ENCODE measurements around the gene ANKRD24.
"Not testable (repeated sequence)": the region's sequence is repeated elsewhere in the genome, so short reads cannot be mapped to it uniquely, and the experiment has no call there.

The ANKRD24 gene

GRCh38 chr19:4233282-4233853, 50.9 kb downstream of the ANKRD24 start:
- no peak for DNase-seq

DNA sequence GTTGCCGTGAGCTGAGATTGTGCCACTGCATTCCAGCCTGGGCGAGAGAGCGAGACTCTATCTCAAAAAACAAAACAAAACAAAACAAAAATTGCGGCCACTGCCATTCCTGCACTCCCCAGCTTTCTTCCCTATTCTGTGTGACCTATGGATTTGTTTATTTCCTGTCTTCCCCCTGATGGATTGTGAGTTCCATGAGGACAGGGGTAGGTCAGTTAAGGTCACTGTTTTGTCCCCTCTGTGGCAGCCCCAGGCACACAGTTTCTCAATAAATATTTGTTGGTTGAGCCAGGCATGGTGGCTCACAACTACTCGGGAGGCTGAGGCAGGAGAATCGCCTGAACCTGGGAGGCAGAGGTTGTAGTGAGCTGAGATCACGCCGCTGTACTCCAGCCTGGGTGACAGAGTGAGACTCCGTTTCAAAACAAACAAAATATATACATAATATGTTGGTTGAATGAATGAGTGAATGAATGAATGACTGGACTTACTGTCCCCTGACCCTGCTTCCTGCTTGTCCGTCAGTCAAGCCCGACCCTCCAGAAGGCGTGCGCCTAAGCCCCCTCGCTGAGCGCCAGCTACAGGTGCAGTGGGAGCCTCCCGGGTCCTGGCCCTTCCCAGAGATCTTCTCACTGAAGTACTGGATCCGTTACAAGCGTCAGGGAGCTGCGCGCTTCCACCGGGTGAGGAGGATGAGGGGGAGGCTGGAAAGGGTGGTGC, 51.8 kb downstream of the ANKRD24 start:
- DNase-seq, result no peak

- no peak for DNase-seq
These were observed 52.3 kb downstream of the ANKRD24 start for GRCh38 chr19:4234862-4235201.

- not testable (repeated sequence) for DNase-seq
These were observed 55.0 kb downstream of the ANKRD24 start for GRCh38 chr19:4237510-4237909.

- no peak for DNase-seq
These were observed 56.3 kb downstream of the ANKRD24 start for GRCh38 chr19:4238831-4239230.

DNA sequence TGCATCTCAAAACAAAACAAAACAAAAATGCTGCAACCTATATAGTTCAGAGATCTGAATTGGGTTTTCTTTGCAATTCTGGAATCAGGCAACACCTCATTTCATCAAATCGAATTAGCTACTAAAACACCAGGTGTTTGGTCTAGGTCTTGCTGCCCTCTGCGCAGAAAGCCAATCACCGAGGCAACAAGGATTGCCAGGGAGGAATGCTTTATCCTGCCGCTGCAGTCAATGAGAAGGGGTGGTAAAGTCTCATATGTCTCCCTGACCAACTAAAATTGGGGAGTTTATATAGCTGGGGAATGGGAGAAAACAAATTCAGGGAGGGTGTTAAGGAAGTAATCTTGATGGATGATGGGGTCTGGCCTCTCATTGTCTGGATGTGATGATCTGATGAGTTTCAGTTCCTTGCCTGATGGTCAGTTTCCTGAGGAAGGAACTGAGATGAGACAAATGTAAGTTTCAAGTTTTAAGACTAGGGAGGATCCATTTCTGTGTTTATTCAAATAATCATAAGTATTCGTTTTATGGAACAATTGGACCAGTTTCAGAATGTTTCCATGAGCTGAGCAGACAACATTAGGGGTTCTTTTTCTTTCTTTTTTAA, 59.4 kb downstream of the ANKRD24 start:
- DNase-seq, result no peak

- DNase-seq, result not testable (repeated sequence)
These were observed 63.4 kb downstream of the ANKRD24 start for GRCh38 chr19:4245938-4246337.

GRCh38 chr19:4246767-4247593, 64.5 kb downstream of the ANKRD24 start, which contains the start of gene YJU2:
YJU2 (plus strand) TSS chr19:4247080; CDS start chr19:4247147, 67 bp downstream.
- peak; percentile 98 for DNase-seq

DNA sequence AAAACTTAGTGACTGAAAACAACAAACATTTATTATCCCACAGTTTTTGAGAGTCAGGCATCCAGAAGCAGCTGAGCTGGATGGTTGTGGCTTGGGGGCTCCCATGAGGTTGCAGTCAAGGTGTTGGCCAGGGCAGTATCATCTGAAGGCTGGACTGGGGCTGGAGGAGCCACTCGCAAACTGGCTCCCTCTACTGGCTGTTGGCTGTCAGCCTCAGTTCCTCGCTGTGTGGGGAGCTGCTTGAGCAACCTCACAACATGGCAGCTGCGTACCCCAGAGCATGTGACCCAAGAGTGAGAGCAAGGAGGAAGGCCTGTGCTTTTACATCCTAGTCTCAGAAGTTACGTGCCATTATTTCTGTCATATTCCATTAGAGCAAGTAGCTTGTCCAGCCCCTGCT, 74.1 kb downstream of the ANKRD24 start:
- no peak for DNase-seq

DNA sequence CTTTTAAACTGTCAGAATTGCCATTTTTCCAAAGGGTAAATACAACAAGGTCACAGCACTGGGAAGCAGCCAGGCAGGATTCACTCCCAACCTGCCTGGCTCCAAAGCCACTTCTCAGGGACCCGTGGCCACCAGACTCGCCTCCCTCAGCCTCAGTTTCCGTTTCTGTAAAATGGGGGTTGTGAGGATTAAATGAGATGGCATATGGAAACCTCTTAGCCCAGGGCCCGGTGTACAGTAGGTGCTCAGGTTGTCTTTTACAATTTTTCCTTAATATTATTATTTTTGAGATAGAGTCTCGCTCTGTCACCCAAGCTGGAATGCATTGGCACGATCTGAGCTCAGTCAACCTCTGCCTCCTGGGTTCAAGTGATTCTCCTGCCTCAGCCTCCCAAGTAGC, 74.5 kb downstream of the ANKRD24 start:
- no peak for DNase-seq

DNA sequence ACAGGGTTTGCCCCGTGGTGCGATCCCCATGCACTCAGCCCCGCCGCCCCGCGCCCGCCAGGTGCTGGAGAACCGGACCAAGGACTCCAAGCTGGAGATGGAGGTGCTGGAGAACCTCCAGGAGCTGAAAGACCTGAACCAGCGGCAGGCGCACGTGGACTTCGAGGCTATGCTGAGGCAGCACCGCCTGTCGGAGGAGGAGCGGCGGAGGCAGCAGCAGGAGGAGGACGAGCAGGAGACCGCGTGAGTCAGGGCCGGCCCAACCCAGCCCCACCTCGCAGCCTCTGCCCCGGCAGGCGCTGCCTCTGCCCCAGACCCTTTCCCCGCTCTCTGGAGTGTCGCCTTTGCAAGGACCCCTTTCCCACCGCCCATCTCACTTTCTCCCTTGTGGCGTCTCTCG, 75.7 kb downstream of the ANKRD24 start:
- no peak for DNase-seq

- no peak for DNase-seq
These were observed 78.2 kb downstream of the ANKRD24 start for GRCh38 chr19:4260613-4261191.

- no peak for DNase-seq
These were observed 82.3 kb downstream of the ANKRD24 start for GRCh38 chr19:4264812-4265211.

GRCh38 chr19:4266253-4267000, 83.9 kb downstream of the ANKRD24 start:
- DNase-seq, result no peak

- peak; percentile 12 for DNase-seq
These were observed 84.8 kb downstream of the ANKRD24 start for GRCh38 chr19:4267101-4267900.

DNA sequence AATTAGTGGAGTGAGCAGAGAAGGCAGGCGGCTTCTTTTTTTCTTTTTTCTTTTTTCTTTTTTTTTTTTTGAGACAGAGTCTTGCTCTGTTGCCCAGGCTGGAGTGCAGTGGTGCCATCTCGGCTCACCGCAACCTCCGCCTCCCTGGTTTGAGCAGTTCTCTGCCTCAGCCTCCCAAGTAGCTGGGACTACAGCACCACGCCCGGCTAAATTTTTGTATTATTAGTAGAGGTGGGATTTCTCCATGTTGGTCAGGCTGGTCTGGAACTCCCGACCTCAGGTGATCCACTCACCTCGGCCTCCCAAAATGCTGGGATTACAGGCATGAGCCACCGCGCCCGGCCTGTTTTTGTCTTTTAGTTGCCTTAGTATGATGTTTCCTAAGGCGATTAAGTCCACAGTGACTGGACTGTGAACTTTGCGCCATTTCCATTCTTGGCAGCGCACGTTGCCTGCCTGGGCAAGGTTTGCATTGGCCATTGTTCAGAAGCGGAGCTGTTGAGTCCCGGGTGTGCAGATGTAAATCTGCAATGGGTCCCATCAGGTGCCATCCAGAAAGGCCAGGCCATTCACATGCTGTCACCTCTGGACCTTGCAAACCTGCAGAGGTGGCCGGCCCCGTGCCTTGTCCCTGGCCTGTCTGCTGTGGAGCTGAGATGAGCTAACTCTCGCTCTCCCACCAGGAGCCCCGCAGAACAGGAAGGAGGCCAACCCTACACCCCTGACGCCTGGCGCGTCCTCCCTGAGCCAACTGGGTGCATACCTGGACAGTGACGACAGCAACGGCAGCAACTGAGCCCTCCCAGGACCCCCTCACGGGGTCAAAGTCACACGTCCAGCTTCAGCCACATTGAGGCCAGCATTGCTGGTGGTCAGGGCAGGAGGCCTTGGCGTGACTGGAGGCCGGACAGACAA, 85.7 kb downstream of the ANKRD24 start:
- DNase-seq, result no peak

GRCh38 chr19:4268816-4269430, 86.4 kb downstream of the ANKRD24 start:
- no peak for DNase-seq

- DNase-seq, result no peak
These were observed 90.4 kb downstream of the ANKRD24 start for GRCh38 chr19:4272894-4273293.

- DNase-seq, result not testable (repeated sequence)
These were observed 91.8 kb downstream of the ANKRD24 start for GRCh38 chr19:4274321-4274686.

All from NCI-H2029 treated with DMSO at 0.1 percent for 48 hours (cell line).